Stimulated activated CD8-positive, alpha-beta memory T cell treated with anti-CD3 and anti-CD28 coated beads, Interleukin-12 subunit alpha, Interleukin-12 subunit beta, amount 100 ng/mL, for 1 hour (primary cell): Measurements from ENCODE around the gene TUB.

Experiments used
- DNase-seq: peaks from one replicate; pipeline ENCODE4 v3.0.0-alpha.2; 2020; ENCODE audit warnings: low read depth

TUB gene

GRCh38 chr11:8107642-8108041 lies 26.6 kb downstream of the TUB start:
- no peak for DNase-seq

GRCh38 chr11:8108421-8108820 lies 27.4 kb downstream of the TUB start:
- no peak for DNase-seq

DNA sequence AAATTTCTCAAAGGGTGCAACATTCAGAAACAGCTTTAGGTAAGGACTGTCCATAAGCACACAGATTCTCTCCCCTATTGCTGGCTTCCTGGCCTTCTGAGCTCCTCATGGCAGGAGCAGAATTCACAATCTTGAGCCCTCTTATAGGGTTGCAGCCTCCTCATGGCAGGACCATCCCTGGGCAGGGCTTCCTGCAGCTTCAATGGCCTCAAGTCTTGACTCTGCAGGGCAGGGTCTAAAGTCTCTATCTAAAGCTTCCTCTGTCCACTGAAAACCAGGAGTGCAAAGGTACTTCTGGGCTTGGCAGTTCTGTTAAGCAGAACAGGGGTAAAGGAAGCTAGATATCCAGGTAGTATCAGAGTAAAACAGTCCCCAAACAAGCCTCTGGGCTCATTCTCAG lies 28.7 kb downstream of the TUB start:
- DNase-seq = no peak

- no peak for DNase-seq
Measured at GRCh38 chr11:8110396-8110795, 29.4 kb downstream of the TUB start.

- no peak for DNase-seq
Measured at GRCh38 chr11:8111636-8112035, 30.6 kb downstream of the TUB start.

- DNase-seq = no peak
Measured at GRCh38 chr11:8122173-8122764, 41.3 kb downstream of the TUB start.

DNA sequence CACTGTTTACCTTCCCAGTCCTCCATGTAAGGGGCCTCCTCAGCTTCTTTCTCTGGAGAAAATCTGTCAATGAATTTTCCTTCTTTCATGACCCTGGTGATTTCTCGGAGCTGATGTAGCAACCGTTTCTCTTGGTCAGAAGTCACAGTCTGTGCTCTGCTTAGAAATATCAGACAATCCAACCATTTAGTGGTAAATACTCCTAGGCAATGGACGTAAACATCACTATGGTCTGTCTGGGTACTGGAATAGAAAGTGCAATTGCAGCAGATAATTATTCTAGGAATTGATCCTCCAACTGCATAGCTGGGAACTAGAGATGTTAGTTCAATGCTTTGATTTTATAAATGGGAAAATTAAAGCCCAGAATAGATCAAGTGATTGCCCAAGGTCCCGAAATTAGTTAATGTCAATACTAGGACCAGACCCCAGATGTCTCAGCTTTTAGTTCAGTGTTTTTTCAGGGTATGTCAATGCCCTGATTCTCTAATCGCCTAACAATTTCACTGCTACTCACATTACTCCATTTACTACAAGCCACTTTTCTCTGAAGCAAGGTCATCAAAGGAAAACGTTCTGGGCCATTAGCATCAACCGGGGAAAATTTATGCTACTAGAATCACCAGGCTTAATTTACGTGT lies 45.8 kb downstream of the TUB start:
- no peak for DNase-seq

DNA sequence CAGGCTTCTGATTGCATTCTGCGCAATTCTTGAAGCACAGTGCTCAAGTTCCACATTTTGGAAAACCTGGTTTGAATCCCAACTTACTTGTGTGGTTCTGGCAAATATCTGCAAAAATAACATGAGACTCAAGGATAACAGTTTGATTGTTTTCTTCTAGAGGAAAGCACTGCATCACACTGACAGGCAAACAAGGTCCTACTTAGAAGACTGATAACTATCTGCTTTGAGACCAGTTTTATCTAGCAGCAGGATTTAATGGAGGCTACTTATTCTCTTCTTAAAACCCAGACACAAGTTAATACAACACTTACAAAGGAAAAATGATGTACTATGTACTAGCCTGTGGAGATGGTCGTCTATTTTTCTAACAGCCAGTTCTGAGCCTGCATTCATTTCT lies 46.4 kb downstream of the TUB start:
- DNase-seq = no peak

GRCh38 chr11:8138526-8138925 lies 57.5 kb downstream of the TUB start:
- DNase-seq = no peak

DNA sequence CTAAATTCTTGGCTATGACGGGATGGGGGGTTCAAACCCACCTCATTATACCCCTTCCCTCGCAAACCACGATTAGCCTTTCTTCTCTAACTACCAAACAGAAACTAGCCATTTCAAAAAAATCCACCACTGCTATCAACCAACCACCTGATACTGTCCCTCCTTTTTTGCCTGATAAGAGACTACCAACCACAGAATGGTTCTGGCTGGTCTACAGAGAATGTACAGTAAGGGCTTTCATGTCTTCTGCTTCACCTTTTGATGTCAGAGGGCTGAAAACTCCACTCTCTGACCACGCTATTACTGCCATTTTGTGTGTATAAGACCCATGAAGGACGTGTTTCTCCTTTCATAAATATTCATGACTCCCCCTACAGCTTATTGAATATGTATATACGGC lies 68.7 kb downstream of the TUB start:
- DNase-seq = no peak
